T-cell (primary cell): ENCODE results near the gene TRAFD1. TPM values are rescaled to one million over a fixed set of nuclear protein-coding genes. Genes with fewer than 3 reads are reported as not detected.

Source experiments
- ATAC-seq, 4 experiments: fragments of 200-7000 bp in 3 of 4; fragments of 150-1000 bp in 1 of 4; cut with Tn5 transposase; replicated peaks in 1 of 4; 1 replicate in 3 of 4; 2 replicates in 1 of 4; pipeline ENCODE4 v1.10.0; 2021; ENCODE audit warnings: moderate library complexity in 3 of 4, mild to moderate bottlenecking in 2 of 4, moderate number of reproducible peaks in 1 of 4
- CTCF ChIA-PET, 2 donors: fragments of 300-600 bp; sonication (Branson Sonifier 250); formaldehyde crosslinking; loops; one replicate each; lab custom pipeline; 2022; ENCODE audit warnings: antibody characterized with exemption in 2 of 2; lab: Charles Lee
- POLR2A ChIA-PET, 2 donors: fragments of 300-600 bp; sonication (Branson Sonifier 250); formaldehyde crosslinking; loops; one replicate each; lab custom pipeline; 2022; ENCODE audit warnings: antibody characterized with exemption in 2 of 2; lab: Charles Lee
- DNase-seq, 35 experiments: peaks; one replicate each; pipeline versions ENCODE4 v3.0.0 to v3.0.0-alpha.2; 2013 to 2023
- H3K27ac ChIP-seq: one replicate; pipeline ENCODE4 v1.5.1; 2013; ENCODE audit warnings: low read length
- H3K27me3 ChIP-seq, 2 experiments: replicated peaks in 1 of 2; 1 replicate in 1 of 2; 2 replicates in 1 of 2; pipeline versions ENCODE4 v1.6.1 to v1.7.0; 2013; ENCODE audit warnings: low read length in 1 of 2, mixed read lengths in 1 of 2; ENCODE audit not compliant: control insufficient read depth in 2 of 2, insufficient read depth in 2 of 2; ENCODE audit errors: extremely low read depth in 1 of 2
- H3K36me3 ChIP-seq, 2 donors: 1 replicate in 1 of 2; 2 replicates in 1 of 2; pipeline versions ENCODE4 v1.6.1 to v1.7.0; 2013; ENCODE audit warnings: low read length in 1 of 2; ENCODE audit not compliant: control insufficient read depth in 2 of 2, insufficient read depth in 1 of 2; ENCODE audit errors: extremely low read depth in 1 of 2
- H3K4me1 ChIP-seq, 2 experiments: 1 replicate in 1 of 2; 2 replicates in 1 of 2; pipeline versions ENCODE4 v1.6.1 to v1.7.0; 2013; ENCODE audit warnings: low read length in 2 of 2, mixed read lengths in 1 of 2; ENCODE audit not compliant: insufficient read depth in 2 of 2, control insufficient read depth in 1 of 2; ENCODE audit errors: extremely low read depth in 1 of 2
- H3K4me3 ChIP-seq, 2 donors: 1 replicate in 1 of 2; 2 replicates in 1 of 2; pipeline versions ENCODE4 v1.5.1 to v1.7.0; 2013; ENCODE audit warnings: mild to moderate bottlenecking in 2 of 2, low read length in 1 of 2, moderate library complexity in 1 of 2; ENCODE audit not compliant: control insufficient read depth in 1 of 2; ENCODE audit errors: extremely low read depth in 1 of 2
- H3K9me3 ChIP-seq: 2 replicates; pipeline ENCODE4 v1.7.0; 2013
- H3K27ac Mint-ChIP-seq, 2 donors: one replicate each; pipeline ENCODE4 v1.8.0; 2020 to 2021; ENCODE audit warnings: mild to moderate bottlenecking in 2 of 2, mixed read lengths in 2 of 2
- H3K27me3 Mint-ChIP-seq, 2 donors: one replicate each; pipeline ENCODE4 v1.8.0; 2021 to 2022; ENCODE audit warnings: mixed read lengths in 2 of 2
- H3K36me3 Mint-ChIP-seq: one replicate; pipeline ENCODE4 v1.8.0; 2021; ENCODE audit warnings: mixed read lengths
- H3K4me1 Mint-ChIP-seq, 3 donors: one replicate each; pipeline ENCODE4 v1.8.0; 2020 to 2022; ENCODE audit warnings: mixed read lengths in 3 of 3, mild to moderate bottlenecking in 1 of 3
- H3K4me3 Mint-ChIP-seq, 3 donors: one replicate each; pipeline ENCODE4 v1.8.0; 2020 to 2022; ENCODE audit warnings: mild to moderate bottlenecking in 3 of 3, mixed read lengths in 3 of 3, moderate library complexity in 3 of 3
- H3K9me3 Mint-ChIP-seq, 3 donors: one replicate each; pipeline ENCODE4 v1.8.0; 2020 to 2022; ENCODE audit warnings: mixed read lengths in 3 of 3
- WGBS: methylation state at CpG from one replicate; pipeline ENCODE4 v1.1.5; 2013; ENCODE audit warnings: missing lambda C conversion rate; ENCODE audit not compliant: insufficient coverage; 5-methylcytosine and 5-hydroxymethylcytosine counted together
- total RNA-seq, 35 experiments: library from RNA in 6 of 35; stranded (reverse) in 6 of 35; fragments of 120-200 nt in 1 of 35; gene quantifications; one replicate each; pipeline versions ENCODE4 v1.2.1 to v1.2.4 and lab custom pipeline; 2013 to 2026

TRAFD1 gene
- total RNA-seq, 5 donors from 2014 or later (not counting 1 experiment from before 2014, with no cell fraction given), result 26.4 to 39.9 (median 36.9) TPM

- no peaks in the 10 kb centered on the region for H3K27me3 Mint-ChIP-seq
- no peak overlapping the region for H3K27ac Mint-ChIP-seq
- Histone ChIP-seq H3K4me1 (no peaks in the 10 kb centered on the region), H3K9me3 (no peaks in the 10 kb centered on the region), H3K27ac (no peak overlapping the region), H3K4me3 (no peak overlapping the region), H3K27me3 (no peaks in the 10 kb centered on the region), H3K36me3 (peaks cover 8 to 41% of the 10 kb centered on the region in 2 donors)
- 93% methylated on average over 7 of the region's 11 CpGs for WGBS
- no peak for DNase-seq
- H3K4me1 Mint-ChIP-seq, result no peaks in the 10 kb centered on the region
- CTCF ChIA-PET, result no interaction called here
- ATAC-seq, result no peak
- no peaks in the 10 kb centered on the region for H3K9me3 Mint-ChIP-seq
- peaks cover 44% of the 10 kb centered on the region for H3K36me3 Mint-ChIP-seq
- H3K4me3 Mint-ChIP-seq, result no peak overlapping the region
- POLR2A ChIA-PET, result no interaction called here
Observed at GRCh38 chr12:112176321-112177010, 51.1 kb downstream of the TRAFD1 start.

GRCh38 chr12:112178796-112179195, 53.4 kb downstream of the TRAFD1 start:
- no peak for ATAC-seq
- peaks cover 8 to 45% of the 10 kb centered on the region in 2 donors for H3K36me3 ChIP-seq
- H3K27me3 Mint-ChIP-seq, result no peaks in the 10 kb centered on the region
- H3K4me3 Mint-ChIP-seq, result no peak overlapping the region
- H3K27me3 ChIP-seq, result no peaks in the 10 kb centered on the region
- DNase-seq, result no peak
- peaks cover 41% of the 10 kb centered on the region for H3K36me3 Mint-ChIP-seq
- ChIA-PET POLR2A (no interaction called here), CTCF (no interaction called here)
- no peak overlapping the region for H3K27ac ChIP-seq
- H3K27ac Mint-ChIP-seq, result no peak overlapping the region
- no peak overlapping the region for H3K4me3 ChIP-seq
- no peaks in the 10 kb centered on the region for H3K9me3 ChIP-seq
- no peaks in the 10 kb centered on the region for H3K4me1 ChIP-seq
- no peaks in the 10 kb centered on the region for H3K9me3 Mint-ChIP-seq
- WGBS, result 98% methylated on average over 15 of the region's 15 CpGs
- H3K4me1 Mint-ChIP-seq, result no peaks in the 10 kb centered on the region

- Histone ChIP-seq H3K9me3 (no peaks in the 10 kb centered on the region), H3K4me1 (no peaks in the 10 kb centered on the region), H3K27me3 (no peaks in the 10 kb centered on the region), H3K4me3 (no peak overlapping the region), H3K27ac (no peak overlapping the region), H3K36me3 (peaks cover 8 to 50% of the 10 kb centered on the region in 2 donors)
- H3K27ac Mint-ChIP-seq, result no peak overlapping the region
- no peak overlapping the region for H3K4me3 Mint-ChIP-seq
- CTCF ChIA-PET, result no interaction called here
- H3K4me1 Mint-ChIP-seq, result no peaks in the 10 kb centered on the region
- ATAC-seq (no peak), DNase-seq (no peak)
- peaks cover 43% of the 10 kb centered on the region for H3K36me3 Mint-ChIP-seq
- POLR2A ChIA-PET, result no interaction called here
- H3K27me3 Mint-ChIP-seq, result no peaks in the 10 kb centered on the region
- no peaks in the 10 kb centered on the region for H3K9me3 Mint-ChIP-seq
- WGBS, result 95% methylated on average over 7 of the region's 11 CpGs
Observed at GRCh38 chr12:112179341-112179740, 54.0 kb downstream of the TRAFD1 start.

- ATAC-seq (no peak), DNase-seq (no peak)
- Histone ChIP-seq H3K27me3 (no peaks in the 10 kb centered on the region), H3K9me3 (no peaks in the 10 kb centered on the region), H3K4me1 (no peaks in the 10 kb centered on the region), H3K4me3 (no peak overlapping the region), H3K36me3 (peaks cover 8 to 53% of the 10 kb centered on the region in 2 donors), H3K27ac (no peak overlapping the region)
- no peak overlapping the region for H3K27ac Mint-ChIP-seq
- CTCF ChIA-PET, result no interaction called here
- H3K4me1 Mint-ChIP-seq, result no peaks in the 10 kb centered on the region
- no peak overlapping the region for H3K4me3 Mint-ChIP-seq
- no peaks in the 10 kb centered on the region for H3K27me3 Mint-ChIP-seq
- peaks cover 42% of the 10 kb centered on the region for H3K36me3 Mint-ChIP-seq
- no peaks in the 10 kb centered on the region for H3K9me3 Mint-ChIP-seq
- POLR2A ChIA-PET, result no interaction called here
- whole genome bisulfite sequencing, result 100% methylated on average over 1 of the region's 2 CpGs
Observed at GRCh38 chr12:112179916-112180315, 54.6 kb downstream of the TRAFD1 start.

- H3K36me3 Mint-ChIP-seq, result peaks cover 40% of the 10 kb centered on the region
- H3K9me3 ChIP-seq, result no peaks in the 10 kb centered on the region
- ChIA-PET CTCF (no interaction called here), POLR2A (no interaction called here)
- no peak overlapping the region for H3K27ac ChIP-seq
- ATAC-seq (no peak), DNase-seq (no peak)
- no peak overlapping the region for H3K27ac Mint-ChIP-seq
- WGBS, result no CpG with 5 or more reads among the region's 4 CpGs
- no peaks in the 10 kb centered on the region for H3K27me3 ChIP-seq
- no peaks in the 10 kb centered on the region for H3K9me3 Mint-ChIP-seq
- H3K4me1 ChIP-seq, result no peaks in the 10 kb centered on the region
- peaks cover 11 to 49% of the 10 kb centered on the region in 2 donors for H3K36me3 ChIP-seq
- H3K4me3 ChIP-seq, result no peak overlapping the region
- no peaks in the 10 kb centered on the region for H3K27me3 Mint-ChIP-seq
- H3K4me1 Mint-ChIP-seq, result no peaks in the 10 kb centered on the region
- no peak overlapping the region for H3K4me3 Mint-ChIP-seq
Observed at GRCh38 chr12:112180422-112180821, 55.1 kb downstream of the TRAFD1 start.

GRCh38 chr12:112182499-112182898, 57.1 kb downstream of the TRAFD1 start:
- WGBS, result 100% methylated on average over 1 of the region's 7 CpGs
- Mint-ChIP-seq H3K27ac (no peak overlapping the region), H3K36me3 (peaks cover 29% of the 10 kb centered on the region), H3K4me1 (no peaks in the 10 kb centered on the region), H3K4me3 (no peak overlapping the region), H3K27me3 (no peaks in the 10 kb centered on the region), H3K9me3 (no peaks in the 10 kb centered on the region)
- DNase-seq (no peak), ATAC-seq (no peak)
- peaks cover 11 to 37% of the 10 kb centered on the region in 2 donors for H3K36me3 ChIP-seq
- POLR2A ChIA-PET, result no interaction called here
- no peaks in the 10 kb centered on the region for H3K27me3 ChIP-seq
- no peaks in the 10 kb centered on the region for H3K4me1 ChIP-seq
- no peaks in the 10 kb centered on the region for H3K9me3 ChIP-seq
- no peak overlapping the region for H3K4me3 ChIP-seq
- H3K27ac ChIP-seq, result no peak overlapping the region
- CTCF ChIA-PET, result interaction anchor here (0.5 to 0.6 kb wide), 2 partner anchors 1162 to 1506 kb away, joined by 3 read pairs; no protein-coding TSS in a partner anchor
